IPS DF 19.7 (cell line): ENCODE results near the gene DDX25.

ENCODE experiments used
- DNase-seq: peaks from one replicate; pipeline ENCODE4 v3.0.0-alpha.2; 2013; ENCODE audit warnings: low read depth, low spot score

Gene DDX25

DNA sequence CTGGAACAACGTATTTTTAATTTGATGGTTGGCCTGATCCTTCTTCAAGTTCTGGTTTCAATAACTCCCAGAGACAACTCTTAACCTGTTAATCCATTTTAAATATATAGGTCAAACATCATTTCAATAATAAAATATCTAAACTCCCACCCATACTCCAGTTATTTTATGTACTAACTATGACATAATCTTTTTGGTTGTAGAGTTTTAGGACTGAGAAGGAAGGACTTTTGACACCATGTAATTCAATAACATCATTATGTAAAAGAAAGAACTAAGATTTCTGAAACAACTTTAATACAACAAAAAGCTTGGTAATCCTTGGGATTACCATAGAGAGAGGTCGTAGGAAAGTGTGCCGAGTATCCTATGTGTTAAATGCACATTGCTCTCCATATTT, 73.0 kb downstream of the DDX25 start:
- no peak for DNase-seq

GRCh38 chr11:125978181-125978716, 73.9 kb downstream of the DDX25 start:
- no peak for DNase-seq
